Measurements from ENCODE around the gene MACC1. TPM values are rescaled to one million over a fixed set of nuclear protein-coding genes. Genes with fewer than 3 reads are reported as not detected.
A peak's percentile ranks its signal among the peaks of the same experiment; 100 is the strongest.

Gene MACC1
- total and polyA plus RNA-seq, 9 of the 15 experiments (the other 6 are each of a cell fraction or from before 2014, with no cell fraction given), result 5.9 to 30.2 (median 10.4) TPM

- no peak for TF ChIP-seq ARID3A (IDR thresholded peaks at IDR 0.05; ENCODE audit: borderline replicate concordance, low read depth, low read length)
- no peak for TF ChIP-seq NBN (IDR thresholded peaks at IDR 0.05; ENCODE audit: low read depth)
- TF ChIP-seq CEBPZ (IDR thresholded peaks at IDR 0.05; ENCODE audit: borderline replicate concordance, low read depth, low read length), result no peak
- no peak for TF ChIP-seq TEAD4 (IDR thresholded peaks at IDR 0.05; ENCODE audit: low read length)
- no peak for TF ChIP-seq TEAD4 (CRISPR knock-in tag; IDR thresholded peaks at IDR 0.05; ENCODE audit: borderline replicate concordance)
- TF ChIP-seq MXD1 (CRISPR knock-in tag; IDR thresholded peaks at IDR 0.05; ENCODE audit: borderline replicate concordance, poor library complexity, severe bottlenecking), result no peak
- no peak for TF ChIP-seq EHMT2 (IDR thresholded peaks at IDR 0.05)
- TF ChIP-seq XRCC5 (IDR thresholded peaks at IDR 0.05; ENCODE audit: low read depth, low read length), result no peak
- no peak for TF ChIP-seq PHF8 (IDR thresholded peaks at IDR 0.05; ENCODE audit: borderline replicate concordance, low read length)
- no peak for TF ChIP-seq TOE1 (IDR thresholded peaks at IDR 0.05; ENCODE audit: borderline replicate concordance)
- no peak for TF ChIP-seq TOE1 (CRISPR knock-in tag; IDR thresholded peaks at IDR 0.05; ENCODE audit: borderline replicate concordance, low read depth)
- TF ChIP-seq ZNF316 (IDR thresholded peaks at IDR 0.05), result no peak
- TF ChIP-seq PTTG1 (tag; IDR thresholded peaks at IDR 0.05; ENCODE audit: low read depth), result peak; percentile 61; the same call in 1 of the 2 replicates
- no peak for TF ChIP-seq YY1 (IDR thresholded peaks at IDR 0.05; ENCODE audit: borderline replicate concordance in 1 of 3, control insufficient read depth in 1 of 3, extremely low read depth in 1 of 3, insufficient read depth in 3 of 3, insufficient read length in 1 of 3, insufficient replicate concordance in 2 of 3, low read depth in 1 of 3, low read length in 2 of 3)
- no peak for TF ChIP-seq RFX7 (CRISPR knock-in tag; IDR thresholded peaks at IDR 0.05)
- no peak for TF ChIP-seq E2F4 (CRISPR knock-in tag; IDR thresholded peaks at IDR 0.05; ENCODE audit: low read depth)
- TF ChIP-seq HCFC1 (IDR thresholded peaks at IDR 0.05; ENCODE audit: low read depth, low read length), result peak; percentile 97
Measured at GRCh38 chr7:20217193-20217948, at the start of gene MACC1 (continued).
